ENCODE results near the gene CNTNAP2. TPM values are rescaled to one million over a fixed set of nuclear protein-coding genes. Genes with fewer than 3 reads are reported as not detected.

CNTNAP2 gene
- total RNA-seq, 1 donor from 2014 or later: 110 TPM

GRCh38 chr7:148368562-148368961 lies 2252.0 kb downstream of the CNTNAP2 start:
- FAIRE-seq (no peak), DNase-seq (ENCODE audit: low spot score in 2 of 2) (no peak)

GRCh38 chr7:148371280-148371937 lies 2254.8 kb downstream of the CNTNAP2 start:
- FAIRE-seq: no peak

GRCh38 chr7:148374396-148375259 lies 2258.0 kb downstream of the CNTNAP2 start:
- FAIRE-seq: no peak
- DNase-seq (ENCODE audit: low spot score in 2 of 2): no peak

More at GRCh38 chr7:148371280-148371937, 2254.8 kb downstream of the CNTNAP2 start:
- DNase-seq (ENCODE audit: low spot score in 2 of 2): no peak

- DNase-seq (ENCODE audit: low spot score in 2 of 2) (no peak), FAIRE-seq (no peak)
These were observed 2263.1 kb downstream of the CNTNAP2 start for GRCh38 chr7:148379677-148380076.

GRCh38 chr7:148380596-148381419 lies 2264.2 kb downstream of the CNTNAP2 start:
- DNase-seq (ENCODE audit: low spot score in 2 of 2) (no peak), FAIRE-seq (no peak)

- FAIRE-seq (no peak), DNase-seq (ENCODE audit: low spot score in 2 of 2) (no peak)
These were observed 2266.0 kb downstream of the CNTNAP2 start for GRCh38 chr7:148382596-148382995.

- no peak for DNase-seq (ENCODE audit: low spot score in 2 of 2)
These were observed 2267.1 kb downstream of the CNTNAP2 start for GRCh38 chr7:148383651-148384050.

GRCh38 chr7:148385009-148385682 lies 2268.5 kb downstream of the CNTNAP2 start:
- FAIRE-seq (peak; percentile 78), DNase-seq (ENCODE audit: low spot score in 2 of 2) (peak; percentile 24 to 48)

More at GRCh38 chr7:148383651-148384050, 2267.1 kb downstream of the CNTNAP2 start:
- FAIRE-seq: no peak

GRCh38 chr7:148390381-148390780 lies 2273.8 kb downstream of the CNTNAP2 start:
- no peak for FAIRE-seq
- DNase-seq (ENCODE audit: low spot score in 2 of 2): no peak

- DNase-seq (ENCODE audit: low spot score in 2 of 2) (no peak), FAIRE-seq (no peak)
These were observed 2275.0 kb downstream of the CNTNAP2 start for GRCh38 chr7:148391591-148391990.

- DNase-seq (ENCODE audit: low spot score in 2 of 2) (no peak), FAIRE-seq (no peak)
These were observed 2278.0 kb downstream of the CNTNAP2 start for GRCh38 chr7:148394582-148394981.

- no peak for DNase-seq (ENCODE audit: low spot score in 2 of 2)
- no peak for FAIRE-seq
These were observed 2278.8 kb downstream of the CNTNAP2 start for GRCh38 chr7:148395352-148395811.

GRCh38 chr7:148395990-148396716 lies 2279.6 kb downstream of the CNTNAP2 start:
- DNase-seq (ENCODE audit: low spot score in 2 of 2) (no peak), FAIRE-seq (no peak)

- DNase-seq (ENCODE audit: low spot score in 2 of 2): no peak
- no peak for FAIRE-seq
These were observed 2280.5 kb downstream of the CNTNAP2 start for GRCh38 chr7:148397056-148397455.

GRCh38 chr7:148397551-148397950 lies 2280.9 kb downstream of the CNTNAP2 start:
- FAIRE-seq (no peak), DNase-seq (ENCODE audit: low spot score in 2 of 2) (no peak)

GRCh38 chr7:148397985-148398384 lies 2281.4 kb downstream of the CNTNAP2 start:
- FAIRE-seq: no peak

GRCh38 chr7:148398844-148399365 lies 2282.3 kb downstream of the CNTNAP2 start:
- DNase-seq (ENCODE audit: low spot score in 2 of 2) (no peak), FAIRE-seq (no peak)

More at GRCh38 chr7:148397985-148398384, 2281.4 kb downstream of the CNTNAP2 start:
- no peak for DNase-seq (ENCODE audit: low spot score in 2 of 2)

GRCh38 chr7:148400101-148400500 lies 2283.5 kb downstream of the CNTNAP2 start:
- no peak for DNase-seq (ENCODE audit: low spot score in 2 of 2)
- no peak for FAIRE-seq

GRCh38 chr7:148402159-148402558 lies 2285.6 kb downstream of the CNTNAP2 start:
- DNase-seq (ENCODE audit: low spot score in 2 of 2) (no peak), FAIRE-seq (no peak)

Measured in frontal cortex (tissue), 4 donors.